HepG2 (cell line): ENCODE measurements around the gene HELZ. TPM values are rescaled to one million over a fixed set of nuclear protein-coding genes. Genes with fewer than 3 reads are reported as not detected.

Experiments used
- ATAC-seq: fragments of 200-7000 bp; cut with Tn5 transposase; 3 replicates; pipeline ENCODE4 v1.9.1; 2020; ENCODE audit warnings: mild to moderate bottlenecking, moderate library complexity
- BruUV-seq: library from RNA; stranded (reverse); fragments of 400-500 nt; replicated peaks from 2 replicates; lab custom pipeline; 2021; lab: Mats Ljungman, UMichigan
- CTCF ChIA-PET: fragments of 300-600 bp; formaldehyde crosslinking; extraction: SDS; loops from one replicate; lab custom pipeline; 2021; ENCODE audit warnings: low total read pairs, inconsistent platforms, low intra/inter-chr PET ratio; lab: Yijun Ruan, JAX
- POLR2A ChIA-PET: fragments of 350-600 bp; sonication (Branson Sonifier 250); formaldehyde crosslinking; loops from one replicate; lab custom pipeline; 2020; ENCODE audit warnings: antibody characterized with exemption, inconsistent platforms; lab: Yijun Ruan, JAX
- DNase-seq: peaks from one replicate; pipeline ENCODE4 v3.0.0-alpha.2; 2015; ENCODE audit warnings: low spot score
- FAIRE-seq: peaks from 3 replicates; lab custom pipeline; 2011; peaks lifted over from hg19 to GRCh38; lab: Jason Lieb, UNC
- H2AFZ ChIP-seq: one replicate; pipeline ENCODE4 v1.6.1; 2011; ENCODE audit warnings: low read length, inconsistent platforms
- H3K27ac ChIP-seq: fragments of 300-600 bp; 3 replicates; pipeline ENCODE4 v1.8.0; 2011; ENCODE audit warnings: mixed run types, mild to moderate bottlenecking, mixed read lengths, low read length, inconsistent platforms; ENCODE audit not compliant: insufficient read depth; ENCODE audit errors: extremely low read length
- H3K27me3 ChIP-seq, 2 experiments: fragments of 200-600 bp in 1 of 2; 2 replicates in 1 of 2; 3 replicates in 1 of 2; pipeline versions ENCODE4 v1.6.0 to v1.8.0; 2011; ENCODE audit warnings: low read length in 2 of 2, mild to moderate bottlenecking in 2 of 2, moderate library complexity in 2 of 2, inconsistent platforms in 1 of 2; ENCODE audit not compliant: insufficient read depth in 2 of 2, control insufficient read depth in 1 of 2
- H3K36me3 ChIP-seq, 2 experiments: fragments of 200-600 bp in 1 of 2; replicated peaks in 1 of 2; 2 replicates in 1 of 2; 3 replicates in 1 of 2; pipeline versions ENCODE4 v1.5.1 to v1.8.0; 2011; ENCODE audit warnings: low read length in 2 of 2, inconsistent platforms in 1 of 2; ENCODE audit not compliant: insufficient read depth in 2 of 2, control insufficient read depth in 1 of 2
- H3K4me1 ChIP-seq: 2 replicates; pipeline ENCODE4 v1.5.1; 2012; ENCODE audit warnings: low read length, inconsistent platforms; ENCODE audit not compliant: insufficient read depth
- H3K4me2 ChIP-seq: 2 replicates; pipeline ENCODE4 v1.6.0; 2011; ENCODE audit warnings: low read depth, low read length, inconsistent platforms
- H3K4me3 ChIP-seq, 3 experiments: fragments of 200-600 bp in 1 of 3; sonication (generic), shearing (Covaris generic) in 1 of 3; replicated peaks in 1 of 3; 2 replicates each; pipeline ENCODE4 v1.5.1; 2011 to 2016; ENCODE audit warnings: low read length in 3 of 3, inconsistent platforms in 2 of 3, low read depth in 2 of 3, mild to moderate bottlenecking in 2 of 3, control low read depth in 1 of 3, mixed read lengths in 1 of 3; ENCODE audit not compliant: insufficient read depth in 1 of 3
- H3K79me2 ChIP-seq: one replicate; pipeline ENCODE4 v1.6.1; 2011; ENCODE audit warnings: low read length, inconsistent platforms; ENCODE audit not compliant: insufficient read depth
- H3K9ac ChIP-seq: 2 replicates; pipeline ENCODE4 v1.6.0; 2011; ENCODE audit warnings: mild to moderate bottlenecking, low read depth, low read length, inconsistent platforms; ENCODE audit not compliant: insufficient read depth
- H3K9me3 ChIP-seq: 2 replicates; pipeline ENCODE4 v1.5.1; 2012; ENCODE audit warnings: mild to moderate bottlenecking, low read length
- H4K20me1 ChIP-seq: 2 replicates; pipeline ENCODE4 v1.6.0; 2011; ENCODE audit warnings: inconsistent platforms, mild to moderate bottlenecking, low read length, moderate library complexity; ENCODE audit not compliant: insufficient read depth
- ETS1 ChIP-seq: sonication (generic); formaldehyde crosslinking; IDR thresholded peaks from 2 replicates; pipeline ENCODE4 v1.4.0; 2020; ENCODE audit warnings: missing genetic modification reagents
- GLMP ChIP-seq: sonication (generic); formaldehyde crosslinking; IDR thresholded peaks from 2 replicates; pipeline ENCODE4 v1.9.0; 2021; ENCODE audit warnings: missing genetic modification reagents, mild to moderate bottlenecking, borderline replicate concordance
- GPN1 ChIP-seq: sonication (generic); formaldehyde crosslinking; IDR thresholded peaks from 2 replicates; pipeline ENCODE4 v1.5.1; 2020; ENCODE audit warnings: missing genetic modification reagents, borderline replicate concordance
- MAFG ChIP-seq: sonication (generic); formaldehyde crosslinking; IDR thresholded peaks from 2 replicates; pipeline ENCODE4 v1.5.1; 2020; ENCODE audit warnings: mild to moderate bottlenecking, missing genetic modification reagents
- PATZ1 ChIP-seq: sonication (generic); formaldehyde crosslinking; IDR thresholded peaks from 2 replicates; pipeline ENCODE4 v1.4.0; 2020; ENCODE audit warnings: missing genetic modification reagents
- SNAPC2 ChIP-seq: sonication (generic); formaldehyde crosslinking; IDR thresholded peaks from 2 replicates; pipeline ENCODE4 v1.8.1; 2022; ENCODE audit warnings: mild to moderate bottlenecking, missing genetic modification reagents
- TP53 ChIP-seq: sonication (generic); formaldehyde crosslinking; conservative IDR thresholded peaks from 2 replicates; pipeline ENCODE4 v1.4.0; 2020; ENCODE audit warnings: missing genetic modification reagents
- ZNF281 ChIP-seq: sonication (generic); formaldehyde crosslinking; IDR thresholded peaks from 2 replicates; pipeline ENCODE4 v1.4.0; 2020; ENCODE audit warnings: missing genetic modification reagents, borderline replicate concordance
- ZNF496 ChIP-seq: sonication (generic); formaldehyde crosslinking; IDR thresholded peaks from 2 replicates; pipeline ENCODE4 v1.8.1; 2023; ENCODE audit warnings: mild to moderate bottlenecking, moderate library complexity, missing genetic modification reagents; ENCODE audit not compliant: insufficient replicate concordance
- ZNF615 ChIP-seq: sonication (generic); formaldehyde crosslinking; IDR thresholded peaks from 2 replicates; pipeline ENCODE4 v1.5.0; 2020; ENCODE audit warnings: mild to moderate bottlenecking, missing genetic modification reagents, borderline replicate concordance
- in situ Hi-C: cut with HindIII; loops from 2 replicates; pipeline ENCODE4 v1.10.0; 2017; ENCODE audit warnings: low pct_unique_long_range_greater_than_20kb; ENCODE audit not compliant: extremely low pct_ligation_motif_present
- intact Hi-C: fragments of 100-400 bp; cut with micrococcal nuclease; formaldehyde crosslinking; loops from one replicate; pipeline ENCODE4 v1.10.0; 2022; ENCODE audit not compliant: unreplicated experiment
- polyA plus RNA-seq, 8 experiments: library from polyadenylated mRNA; depleted of rRNA in 3 of 8; stranded (reverse) in 7 of 8; unstranded in 1 of 8; fragments of >200 nt; fragmentation: Illumina TruSeq in 4 of 8; extraction: Trizol in 4 of 8; gene quantifications; 2 replicates each; pipeline versions ENCODE4 v1.2.1 to v1.2.3, GENCODE V29; 2011 to 2016; ENCODE audit warnings: low read depth in 4 of 8, missing spikeins in 1 of 8, mixed read lengths in 1 of 8; ENCODE audit not compliant: insufficient read depth in 1 of 8
- total RNA-seq, 5 experiments: library from RNA; depleted of rRNA; stranded (reverse); fragments of >200 nt; fragmentation: Illumina TruSeq; extraction: Trizol; gene quantifications; 2 replicates each; pipeline ENCODE4 v1.2.3, GENCODE V29; 2016; ENCODE audit warnings: low read depth in 1 of 5

The HELZ gene
- total and polyA plus RNA-seq, 2 of the 13 experiments (the other 11 are each of a cell fraction or from before 2014, with no cell fraction given), result 35.3 to 52.4 TPM

GRCh38 chr17:67123699-67124098, 121.3 kb downstream of the HELZ start:
- FAIRE-seq, result no peak

More at GRCh38 chr17:67123699-67124098, 121.3 kb downstream of the HELZ start:
- Histone ChIP-seq H3K4me1 (peaks cover 5% of the 10 kb centered on the region; the same call in 1 of the 2 replicates), H4K20me1 (peaks cover 7% of the 10 kb centered on the region; the same call in 1 of the 2 replicates), H2AFZ (no peak overlapping the region), H3K9ac (no peak overlapping the region), H3K79me2 (no peaks in the 10 kb centered on the region), H3K36me3 (peaks cover 28 to 81% of the 10 kb centered on the region in 2 experiments), H3K4me2 (no peak overlapping the region), H3K9me3 (no peaks in the 10 kb centered on the region), H3K27ac (no peak overlapping the region), H3K4me3 (no peak overlapping the region), H3K27me3 (no peaks in the 10 kb centered on the region)
- DNase-seq (no peak), ATAC-seq (no peak)
- intact Hi-C loops, result no loop called here
- no TSS peak for BruUV-seq
- TF ChIP-seq ETS1 (no peak), MAFG (CRISPR knock-in tag) (no peak), ZNF615 (CRISPR knock-in tag) (no peak), TP53 (CRISPR knock-in tag) (no peak), GPN1 (CRISPR knock-in tag) (no peak), GLMP (CRISPR knock-in tag) (no peak), ZNF496 (CRISPR knock-in tag) (no peak), SNAPC2 (no peak), ZNF281 (CRISPR knock-in tag) (no peak), PATZ1 (CRISPR knock-in tag) (no peak)
- POLR2A ChIA-PET, result no interaction called here
- CTCF ChIA-PET, result no interaction called here
- in situ Hi-C loops, result no loop called here
